Stimulated activated CD8-positive, alpha-beta memory T cell treated with anti-CD3 and anti-CD28 coated beads, Interleukin-2, amount 100 ng/mL, for 1 hour (primary cell): ENCODE results near the gene KRT85.
"Not testable (repeated sequence)": the region's sequence is repeated elsewhere in the genome, so short reads cannot be mapped to it uniquely, and the experiment has no call there.

Source experiments
- DNase-seq, 2 donors: peaks; one replicate each; pipeline ENCODE4 v3.0.0-alpha.2; 2020; ENCODE audit warnings: low read depth in 2 of 2

Gene KRT85

GRCh38 chr12:52366738-52367485 is at the start of gene KRT85:
KRT85 (minus strand) TSS chr12:52367481; CDS start chr12:52367405, 76 bp downstream.
- no peak for DNase-seq

GRCh38 chr12:52416795-52417194 is 49.5 kb upstream of the KRT85 start:
- no peak for DNase-seq

GRCh38 chr12:52415870-52416750 is 48.8 kb upstream of the KRT85 start:
- DNase-seq: no peak

GRCh38 chr12:52414936-52415335 is 47.7 kb upstream of the KRT85 start:
- no peak for DNase-seq

- no peak for DNase-seq
Observed at GRCh38 chr12:52413782-52414345, 46.6 kb upstream of the KRT85 start.

GRCh38 chr12:52413202-52413601 is 45.9 kb upstream of the KRT85 start:
- DNase-seq: no peak

GRCh38 chr12:52411815-52412214 is 44.5 kb upstream of the KRT85 start:
- no peak for DNase-seq

DNA sequence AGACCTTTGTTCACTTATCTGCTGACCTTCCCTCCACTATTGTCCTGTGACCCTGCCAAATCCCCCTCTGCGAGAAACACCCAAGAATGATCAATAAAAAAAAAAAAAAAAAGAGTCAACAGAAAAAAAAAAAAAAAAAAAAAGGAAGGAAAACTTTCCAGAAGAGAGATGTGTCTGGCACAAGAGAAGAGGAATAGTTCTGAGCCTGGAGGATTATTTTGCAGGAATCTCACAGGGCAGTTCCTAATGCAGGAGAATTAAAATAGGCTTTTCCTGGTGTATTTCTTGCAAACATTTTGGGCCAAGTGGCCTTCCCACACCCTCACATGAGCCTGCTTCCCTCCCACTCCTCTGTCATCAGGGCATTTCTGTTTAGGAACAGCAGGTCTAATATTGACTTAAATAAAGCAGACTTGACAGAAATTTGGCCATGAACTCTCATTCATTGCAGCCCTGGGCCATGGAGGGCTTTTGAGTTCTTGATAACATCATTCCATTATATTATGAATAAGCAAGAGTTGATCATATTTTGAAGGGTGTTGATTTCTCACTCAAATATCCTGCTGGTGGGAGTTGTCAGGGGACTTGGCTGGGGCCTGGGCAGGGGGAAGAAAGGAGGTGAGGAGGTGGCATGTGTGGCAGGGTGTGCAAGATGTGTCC is 43.4 kb upstream of the KRT85 start:
- not testable (repeated sequence) for DNase-seq

DNA sequence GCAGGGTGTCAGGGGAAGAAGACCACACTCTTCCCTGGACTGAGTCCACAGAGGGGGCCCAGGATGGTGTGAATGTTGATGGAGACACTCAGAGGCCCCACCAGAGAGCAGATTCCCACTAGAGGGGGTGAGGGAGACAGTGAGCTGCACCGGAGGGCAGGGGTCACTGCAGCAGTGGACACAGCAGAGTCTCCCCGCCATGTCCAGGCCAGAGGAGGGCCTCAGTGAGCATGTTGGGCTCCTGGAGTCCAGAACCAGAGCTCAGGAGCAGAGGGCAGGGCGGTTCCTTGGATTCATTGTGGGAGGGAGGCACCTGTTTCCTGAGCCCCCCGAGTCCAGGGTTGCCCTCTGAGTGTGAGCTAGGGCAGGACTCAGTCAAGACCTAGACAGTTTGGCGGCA is 40.6 kb upstream of the KRT85 start:
- DNase-seq: no peak

GRCh38 chr12:52405922-52406385 is 38.7 kb upstream of the KRT85 start, which contains the start of gene KRT82:
KRT82 (minus strand) TSS chr12:52406335; CDS start chr12:52406277, 58 bp downstream.
- DNase-seq: no peak

DNA sequence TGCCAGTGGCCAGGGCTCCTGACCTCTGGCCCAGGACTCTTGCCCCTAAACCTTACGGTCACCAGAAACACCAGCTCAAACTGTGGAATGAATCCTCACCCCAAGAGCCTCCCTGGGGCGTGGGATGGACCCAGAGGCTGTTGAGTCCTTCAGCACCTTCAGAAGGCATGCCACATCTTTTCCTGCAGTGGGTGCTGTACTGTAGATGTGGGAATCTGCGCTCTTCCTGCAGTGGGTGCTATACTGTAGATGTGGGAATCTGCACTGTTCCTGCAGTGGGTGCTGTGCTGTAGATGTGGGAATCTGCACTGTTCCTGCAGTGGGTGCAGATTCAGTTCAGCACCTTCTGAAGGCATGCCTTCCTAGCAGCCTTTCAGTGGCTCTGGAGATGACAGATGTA is 37.7 kb upstream of the KRT85 start:
- no peak for DNase-seq

DNA sequence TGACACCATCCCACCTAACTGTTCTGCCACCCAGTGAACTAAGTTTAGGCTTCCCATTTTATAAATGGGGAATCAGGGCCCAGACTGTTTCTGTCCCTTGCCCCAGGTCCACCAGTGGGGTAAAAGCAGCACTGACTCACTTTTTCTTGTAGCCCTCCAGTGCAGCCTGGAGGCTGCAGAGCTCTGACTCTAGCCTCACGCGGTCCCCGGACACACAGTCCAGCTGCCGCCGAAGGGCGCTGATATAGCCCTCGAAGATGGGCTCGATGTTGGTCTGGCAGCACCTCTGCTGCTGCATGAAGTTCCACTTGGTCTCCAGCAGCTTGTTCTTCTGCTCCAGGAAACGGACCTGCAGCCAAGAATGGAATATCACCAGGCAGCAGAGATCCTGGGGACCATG is 36.3 kb upstream of the KRT85 start:
- no peak for DNase-seq

DNA sequence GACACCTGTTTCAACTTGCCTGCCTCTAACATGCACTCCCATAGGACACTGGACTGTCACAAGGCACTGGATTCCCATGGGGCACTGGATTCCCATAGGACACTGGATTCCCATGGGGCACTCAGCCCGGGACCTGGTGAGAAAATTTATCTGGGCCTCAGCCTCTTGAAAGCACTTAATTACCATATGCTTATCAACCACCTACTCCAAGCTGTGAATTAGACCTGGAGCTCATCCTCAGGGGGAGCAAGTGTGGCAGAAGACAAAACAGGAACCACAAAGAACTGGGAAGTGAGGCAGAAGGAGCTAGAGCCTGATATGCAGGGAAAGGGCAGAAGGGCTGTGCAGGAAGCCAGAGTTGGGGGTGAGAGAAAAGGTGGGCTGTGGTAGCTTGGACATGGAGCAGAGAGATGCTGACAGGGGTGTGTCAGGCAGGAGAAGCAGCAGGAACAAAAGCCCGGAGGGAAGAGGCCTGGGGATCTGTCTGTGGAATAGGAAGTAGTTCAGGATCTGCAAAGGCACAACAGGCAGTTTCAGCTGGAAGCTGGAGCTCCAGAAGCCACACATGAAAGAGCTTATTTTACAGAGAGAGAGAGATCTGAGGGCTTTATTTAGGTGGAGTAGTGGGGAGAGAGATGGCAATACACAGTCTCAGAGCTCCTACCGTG is 35.7 kb upstream of the KRT85 start:
- no peak for DNase-seq

DNA sequence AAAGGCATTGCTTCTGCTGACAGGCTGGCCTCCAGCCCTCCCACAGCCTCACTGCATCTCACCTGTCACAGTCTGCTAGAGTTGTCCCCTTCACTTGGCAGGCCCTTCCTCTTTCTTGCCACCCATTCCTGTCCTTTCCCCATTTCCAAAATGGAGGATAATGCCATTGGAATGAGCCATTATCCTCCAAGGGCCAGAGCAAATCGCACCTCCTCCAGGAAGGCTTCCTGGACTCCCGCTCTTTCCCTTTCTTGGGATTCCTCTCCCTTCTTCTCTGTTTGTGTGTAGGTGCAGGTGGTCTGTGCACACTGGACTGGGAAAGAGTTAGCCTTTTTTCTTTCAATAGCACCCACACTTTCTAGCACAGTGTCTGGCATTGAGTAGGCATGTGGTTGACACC is 35.1 kb upstream of the KRT85 start:
- DNase-seq: no peak

GRCh38 chr12:52401926-52402325 is 34.6 kb upstream of the KRT85 start:
- no peak for DNase-seq

- no peak for DNase-seq
Observed at GRCh38 chr12:52401526-52401925, 34.2 kb upstream of the KRT85 start.

- DNase-seq: no peak
Observed at GRCh38 chr12:52400906-52401305, 33.6 kb upstream of the KRT85 start.

GRCh38 chr12:52399756-52400155 is 32.5 kb upstream of the KRT85 start:
- no peak for DNase-seq

GRCh38 chr12:52398176-52398575 is 30.9 kb upstream of the KRT85 start:
- DNase-seq: no peak

GRCh38 chr12:52396656-52397055 is 29.4 kb upstream of the KRT85 start:
- no peak for DNase-seq

DNA sequence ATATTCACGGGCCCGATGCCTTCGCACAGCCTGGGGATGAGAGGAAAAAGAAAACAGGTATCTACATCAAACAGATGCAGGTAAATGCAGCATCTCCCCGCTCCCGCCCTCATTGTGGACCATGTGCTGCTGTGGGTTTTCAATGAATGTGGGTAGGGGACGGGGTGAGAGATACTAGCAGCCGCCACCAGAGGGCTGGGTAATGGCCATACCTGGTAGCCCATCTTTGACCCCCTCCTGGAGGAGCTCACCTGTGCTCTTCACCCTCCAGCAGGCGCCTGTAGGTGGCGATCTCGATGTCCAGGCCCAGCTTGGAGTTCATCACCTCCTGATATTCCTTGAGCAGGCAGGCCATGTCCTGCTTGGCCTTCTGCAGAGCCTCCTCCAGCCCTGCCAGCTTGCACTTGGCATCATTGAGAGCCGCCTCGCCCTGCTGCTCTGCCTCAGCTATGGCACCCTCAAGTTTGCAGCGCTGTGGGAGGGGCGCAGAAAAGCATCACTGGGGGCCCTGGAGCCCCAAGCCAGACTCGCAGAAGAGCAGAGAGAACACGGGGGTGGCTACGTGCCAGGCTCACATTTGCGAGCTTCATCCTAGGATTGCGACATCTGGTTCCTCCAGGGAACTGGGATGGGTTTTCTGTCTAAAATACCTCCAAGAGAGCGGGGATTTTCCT is 28.6 kb upstream of the KRT85 start:
- DNase-seq: no peak
